Measurements from ENCODE around the gene NT5M.

NT5M gene

DNA sequence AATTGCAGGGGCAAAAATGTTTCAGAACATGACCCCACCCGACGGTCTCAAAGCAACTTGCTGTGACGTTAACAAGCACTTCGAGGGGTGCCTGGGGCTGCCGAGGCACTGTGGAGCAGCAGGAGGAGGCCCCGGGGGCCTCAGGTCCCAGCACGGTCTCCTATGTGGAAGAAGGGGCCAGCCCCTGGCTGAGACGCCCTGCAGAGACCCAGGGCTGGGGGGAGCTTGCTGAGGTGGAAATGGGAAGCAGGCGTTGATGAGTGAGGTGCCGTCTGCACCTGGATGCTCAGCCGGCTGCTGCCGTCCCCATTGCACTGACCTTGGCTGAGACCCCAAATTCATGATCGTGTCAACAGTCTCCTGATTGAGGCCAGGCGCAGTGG lies 46.5 kb downstream of the NT5M start:
- in situ Hi-C loops (cut with MboI; ENCODE audit: low sequenced_read_pairs, unreplicated experiment) = no loop called here
- no peak for DNase-seq (ENCODE audit: low spot score)
- TF ChIP-seq, protein P1, sequence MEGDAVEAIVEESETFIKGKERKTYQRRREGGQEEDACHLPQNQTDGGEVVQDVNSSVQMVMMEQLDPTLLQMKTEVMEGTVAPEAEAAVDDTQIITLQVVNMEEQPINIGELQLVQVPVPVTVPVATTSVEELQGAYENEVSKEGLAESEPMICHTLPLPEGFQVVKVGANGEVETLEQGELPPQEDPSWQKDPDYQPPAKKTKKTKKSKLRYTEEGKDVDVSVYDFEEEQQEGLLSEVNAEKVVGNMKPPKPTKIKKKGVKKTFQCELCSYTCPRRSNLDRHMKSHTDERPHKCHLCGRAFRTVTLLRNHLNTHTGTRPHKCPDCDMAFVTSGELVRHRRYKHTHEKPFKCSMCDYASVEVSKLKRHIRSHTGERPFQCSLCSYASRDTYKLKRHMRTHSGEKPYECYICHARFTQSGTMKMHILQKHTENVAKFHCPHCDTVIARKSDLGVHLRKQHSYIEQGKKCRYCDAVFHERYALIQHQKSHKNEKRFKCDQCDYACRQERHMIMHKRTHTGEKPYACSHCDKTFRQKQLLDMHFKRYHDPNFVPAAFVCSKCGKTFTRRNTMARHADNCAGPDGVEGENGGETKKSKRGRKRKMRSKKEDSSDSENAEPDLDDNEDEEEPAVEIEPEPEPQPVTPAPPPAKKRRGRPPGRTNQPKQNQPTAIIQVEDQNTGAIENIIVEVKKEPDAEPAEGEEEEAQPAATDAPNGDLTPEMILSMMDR (IDR thresholded peaks at IDR 0.05; ENCODE audit: borderline replicate concordance, control extremely low read depth, extremely low read depth, insufficient read depth, missing control alignments) = no peak

DNA sequence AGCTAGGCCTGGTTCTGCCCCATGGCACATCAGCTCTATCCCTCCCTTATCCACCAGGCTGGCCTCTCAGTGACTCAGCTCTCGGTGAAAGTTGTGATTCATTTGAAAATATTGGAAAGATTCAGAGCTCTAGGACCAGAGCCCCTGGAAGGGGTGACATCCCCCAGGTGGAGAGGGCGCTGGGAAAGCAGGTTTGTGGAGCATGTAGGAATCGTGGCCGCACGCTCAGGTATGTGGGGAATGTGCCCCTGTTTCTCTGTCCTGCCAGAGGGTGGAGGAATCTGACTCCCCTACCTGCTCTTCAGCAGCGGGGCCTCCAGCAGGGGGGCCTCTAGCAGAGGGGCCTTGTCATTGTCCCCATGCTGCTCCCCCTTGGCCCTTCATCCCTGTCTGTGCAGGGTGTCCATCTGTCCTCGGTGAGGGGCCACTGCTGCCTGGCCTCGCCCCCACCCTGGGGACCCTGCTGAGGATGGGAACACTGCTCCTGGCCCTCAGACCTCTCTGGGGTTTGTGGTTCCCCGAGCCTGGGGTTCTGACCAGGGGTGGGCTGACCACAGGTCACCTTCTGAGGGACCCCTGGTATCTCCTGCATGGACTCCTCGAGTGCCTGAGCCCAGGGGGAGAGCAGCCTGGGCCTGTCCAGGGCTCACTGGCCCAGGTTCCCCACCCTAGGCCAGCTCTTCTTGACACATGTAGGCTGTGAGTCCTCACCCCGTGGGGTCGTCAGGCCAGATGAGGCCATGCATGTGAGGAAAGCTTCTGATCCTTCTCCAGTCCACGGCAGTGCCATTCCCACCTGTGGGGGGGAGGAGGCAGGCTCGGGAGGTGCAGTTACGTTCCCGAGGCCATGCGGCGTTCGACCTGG lies 47.5 kb downstream of the NT5M start:
- peak; percentile 32 for DNase-seq (ENCODE audit: low spot score)
- TF ChIP-seq, protein P1 (IDR thresholded peaks at IDR 0.05; ENCODE audit: borderline replicate concordance, control extremely low read depth, extremely low read depth, insufficient read depth, missing control alignments) = no peak
- in situ Hi-C loops (cut with MboI; ENCODE audit: low sequenced_read_pairs, unreplicated experiment) = no loop called here

DNA sequence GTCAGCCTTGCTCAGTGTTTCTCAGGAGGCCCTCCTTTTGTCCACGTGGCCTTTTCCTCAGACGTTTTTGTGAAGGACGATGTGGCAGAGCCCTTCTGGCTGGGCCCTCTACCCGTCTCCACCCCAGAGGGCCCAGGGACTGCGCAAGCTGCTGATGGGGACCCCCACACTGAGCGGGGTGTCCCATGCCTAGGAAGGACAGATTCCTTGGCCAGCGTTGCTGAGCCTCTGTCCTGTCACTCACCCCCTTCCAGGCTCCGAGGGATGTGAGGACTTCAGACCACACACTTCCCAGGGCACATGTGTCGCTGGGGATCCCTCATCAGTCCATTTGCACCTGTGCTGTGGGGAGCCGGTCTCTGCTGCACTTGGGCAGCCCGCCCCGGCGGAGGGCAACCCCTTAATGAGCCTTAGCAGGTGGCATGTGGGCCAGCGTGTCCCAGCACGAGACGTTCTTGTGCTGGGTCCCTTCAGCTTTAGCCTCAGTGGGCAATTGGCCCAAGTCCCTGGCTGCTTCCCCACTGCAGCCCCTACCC lies 48.3 kb downstream of the NT5M start:
- DNase-seq (ENCODE audit: low spot score) = peak; percentile 16
- TF ChIP-seq, protein P1 (IDR thresholded peaks at IDR 0.05; ENCODE audit: borderline replicate concordance, control extremely low read depth, extremely low read depth, insufficient read depth, missing control alignments) = no peak
- in situ Hi-C loops (cut with MboI; ENCODE audit: low sequenced_read_pairs, unreplicated experiment) = no loop called here

DNA sequence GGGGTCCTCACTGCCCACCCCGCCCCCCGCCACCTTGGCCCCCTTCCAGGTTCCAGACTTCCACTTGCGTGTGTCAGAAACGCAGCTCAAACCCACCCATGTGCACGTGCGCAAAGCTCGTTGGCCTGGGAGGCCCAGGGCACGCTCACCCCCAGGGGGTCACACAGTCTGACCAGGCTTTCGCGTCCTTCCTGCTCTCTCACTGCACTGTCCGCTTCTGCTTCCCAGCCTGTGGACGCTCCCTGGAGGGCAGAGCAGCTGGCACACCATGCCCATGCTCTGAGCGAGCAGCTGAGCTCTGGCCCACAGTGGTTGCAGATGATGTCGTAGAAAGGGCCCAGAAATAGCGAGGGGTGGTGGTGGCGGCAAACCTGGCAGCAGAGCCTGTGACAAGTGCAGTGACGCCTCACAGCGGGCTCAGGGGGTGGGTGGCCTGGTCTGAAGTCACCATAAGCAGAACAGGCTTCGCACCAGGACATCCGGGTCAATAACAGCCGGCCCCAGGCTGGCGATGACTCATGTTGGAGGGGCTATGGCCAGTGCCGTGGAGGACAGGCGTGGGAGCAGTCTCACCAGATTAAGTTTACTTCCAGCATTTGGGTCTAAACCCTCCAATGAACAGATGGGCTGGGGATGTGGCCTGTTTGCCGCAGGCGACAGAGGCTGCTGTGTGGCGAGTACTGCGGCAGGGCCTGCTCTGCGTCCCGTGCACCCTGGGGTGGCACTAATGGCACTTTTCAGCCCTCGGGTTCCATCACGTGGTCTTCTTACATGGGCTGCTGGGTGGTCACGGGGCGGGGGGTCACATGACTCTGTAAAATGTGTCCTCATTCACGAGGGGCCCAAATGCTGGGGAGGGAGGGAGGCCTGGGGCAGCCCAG lies 49.0 kb downstream of the NT5M start:
- TF ChIP-seq, protein P1 (IDR thresholded peaks at IDR 0.05; ENCODE audit: borderline replicate concordance, control extremely low read depth, extremely low read depth, insufficient read depth, missing control alignments) = no peak
- DNase-seq (ENCODE audit: low spot score) = peak; percentile 23
- in situ Hi-C loops (cut with MboI; ENCODE audit: low sequenced_read_pairs, unreplicated experiment) = no loop called here

DNA sequence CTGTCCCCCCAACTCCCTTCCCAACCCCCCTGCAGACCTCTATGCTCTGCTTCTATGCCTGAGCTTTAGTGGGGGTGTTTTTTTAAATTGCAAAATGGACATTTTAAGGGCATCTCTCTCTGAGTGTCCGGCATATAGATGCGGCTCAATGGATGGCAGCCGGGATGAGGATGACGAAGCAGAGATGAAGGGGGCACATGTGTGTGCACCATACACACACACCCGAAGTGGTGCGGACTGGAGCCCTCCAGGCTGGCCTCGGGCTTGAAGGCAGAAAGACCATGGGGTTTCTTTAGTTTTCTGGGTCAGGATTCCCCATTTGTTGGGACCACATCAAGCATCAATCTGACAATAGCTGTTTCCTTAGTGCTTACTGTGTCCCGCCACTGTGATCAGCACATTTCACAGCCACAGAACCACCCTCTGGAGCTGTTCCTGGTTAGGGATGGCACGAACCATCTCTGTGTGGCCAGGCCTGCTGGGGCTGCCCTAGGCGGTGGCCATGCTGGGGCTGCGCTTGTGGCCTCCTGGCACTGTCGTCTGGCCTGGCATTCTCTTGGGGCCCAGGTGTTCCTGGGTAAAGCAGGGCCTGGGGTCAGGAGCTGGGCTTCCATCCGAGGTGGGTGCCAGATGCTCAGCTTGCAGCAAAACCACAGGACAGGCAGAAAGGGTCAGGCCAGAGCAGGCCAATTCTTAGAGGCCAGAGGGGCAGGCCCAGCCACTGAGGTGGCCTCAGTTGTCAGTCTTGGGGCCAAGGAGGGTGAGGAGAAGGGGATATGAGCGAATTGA lies 49.9 kb downstream of the NT5M start:
- in situ Hi-C loops (cut with MboI; ENCODE audit: low sequenced_read_pairs, unreplicated experiment) = no loop called here
- peak; percentile 33 for DNase-seq (ENCODE audit: low spot score)
- TF ChIP-seq, protein P1 (IDR thresholded peaks at IDR 0.05; ENCODE audit: borderline replicate concordance, control extremely low read depth, extremely low read depth, insufficient read depth, missing control alignments) = no peak

Measured in GM13976 (cell line).